Epithelial cell of esophagus (primary cell): Measurements from ENCODE around the gene LRRC74A.

Source experiments
- DNase-seq: peaks from one replicate; pipeline ENCODE4 v3.0.0; 2010; ENCODE audit warnings: low read depth
- H3K4me3 ChIP-seq: 2 replicates; pipeline ENCODE4 v1.5.1; 2011; ENCODE audit warnings: mild to moderate bottlenecking, low read length, control low read depth
- TF ChIP-seq, protein P1 (sequence below): IDR thresholded peaks from 2 replicates; pipeline ENCODE4 v1.5.1; 2011; ENCODE audit warnings: low read depth, mild to moderate bottlenecking, low read length, control low read depth, inconsistent platforms; ENCODE audit not compliant: insufficient read depth; ENCODE audit errors: missing control alignments

Gene LRRC74A

DNA sequence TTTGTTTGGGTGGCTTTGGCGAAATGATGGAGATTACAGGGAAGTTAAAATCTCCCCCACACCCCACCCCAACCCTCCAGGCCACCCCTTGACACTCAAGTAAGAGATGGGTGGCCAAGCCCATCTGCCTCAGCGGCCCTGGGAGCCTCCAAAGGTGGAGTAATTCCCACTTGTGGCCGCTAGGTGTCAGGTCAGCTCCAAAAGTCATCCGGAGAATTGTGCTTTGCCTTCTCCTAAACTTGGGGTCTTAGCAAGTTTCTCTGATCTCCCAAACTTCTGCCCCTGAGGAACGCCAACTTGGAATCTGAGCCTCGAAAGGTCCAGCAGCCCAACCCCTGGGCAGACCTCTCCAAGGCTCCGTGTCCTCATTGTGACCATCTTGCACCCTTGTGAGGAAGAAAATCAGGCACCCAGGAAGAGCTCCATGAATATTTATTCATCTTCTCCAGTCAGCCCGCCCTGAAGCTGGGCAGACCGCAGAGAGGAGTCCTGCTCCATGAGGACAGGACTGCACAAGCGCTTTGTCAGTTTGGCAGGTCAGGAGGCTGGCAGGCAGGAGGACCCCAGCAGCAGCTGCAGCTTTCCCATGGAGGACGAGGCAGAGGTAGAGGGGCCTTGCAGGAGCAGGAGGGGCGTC lies 46.7 kb downstream of the LRRC74A start:
- peak; percentile 46 for DNase-seq
- no peak overlapping the region for H3K4me3 ChIP-seq
- TF ChIP-seq, protein P1, sequence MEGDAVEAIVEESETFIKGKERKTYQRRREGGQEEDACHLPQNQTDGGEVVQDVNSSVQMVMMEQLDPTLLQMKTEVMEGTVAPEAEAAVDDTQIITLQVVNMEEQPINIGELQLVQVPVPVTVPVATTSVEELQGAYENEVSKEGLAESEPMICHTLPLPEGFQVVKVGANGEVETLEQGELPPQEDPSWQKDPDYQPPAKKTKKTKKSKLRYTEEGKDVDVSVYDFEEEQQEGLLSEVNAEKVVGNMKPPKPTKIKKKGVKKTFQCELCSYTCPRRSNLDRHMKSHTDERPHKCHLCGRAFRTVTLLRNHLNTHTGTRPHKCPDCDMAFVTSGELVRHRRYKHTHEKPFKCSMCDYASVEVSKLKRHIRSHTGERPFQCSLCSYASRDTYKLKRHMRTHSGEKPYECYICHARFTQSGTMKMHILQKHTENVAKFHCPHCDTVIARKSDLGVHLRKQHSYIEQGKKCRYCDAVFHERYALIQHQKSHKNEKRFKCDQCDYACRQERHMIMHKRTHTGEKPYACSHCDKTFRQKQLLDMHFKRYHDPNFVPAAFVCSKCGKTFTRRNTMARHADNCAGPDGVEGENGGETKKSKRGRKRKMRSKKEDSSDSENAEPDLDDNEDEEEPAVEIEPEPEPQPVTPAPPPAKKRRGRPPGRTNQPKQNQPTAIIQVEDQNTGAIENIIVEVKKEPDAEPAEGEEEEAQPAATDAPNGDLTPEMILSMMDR, result peak; percentile 80

DNA sequence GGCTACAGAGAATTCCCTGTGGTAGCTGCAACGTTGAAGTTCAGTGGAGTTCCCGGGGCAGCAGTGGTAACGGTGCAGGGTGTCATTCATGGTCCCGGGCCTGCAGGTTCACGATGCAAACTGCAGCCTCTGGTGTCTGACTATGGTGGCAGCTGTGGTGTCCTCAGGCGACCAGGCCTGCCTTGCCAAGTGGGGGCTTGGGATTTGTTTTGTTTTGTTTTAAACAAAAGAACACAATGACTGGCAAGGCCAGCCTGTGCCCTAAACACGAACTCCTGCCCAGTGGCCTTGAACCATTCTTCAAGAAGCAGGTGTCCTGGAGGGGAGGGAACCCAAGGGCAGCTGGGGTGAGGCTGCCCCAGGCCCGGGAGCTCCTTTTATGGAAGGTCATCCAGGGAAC lies 48.5 kb downstream of the LRRC74A start:
- H3K4me3 ChIP-seq, result no peak overlapping the region
- DNase-seq, result no peak
- TF ChIP-seq, protein P1, result no peak

DNA sequence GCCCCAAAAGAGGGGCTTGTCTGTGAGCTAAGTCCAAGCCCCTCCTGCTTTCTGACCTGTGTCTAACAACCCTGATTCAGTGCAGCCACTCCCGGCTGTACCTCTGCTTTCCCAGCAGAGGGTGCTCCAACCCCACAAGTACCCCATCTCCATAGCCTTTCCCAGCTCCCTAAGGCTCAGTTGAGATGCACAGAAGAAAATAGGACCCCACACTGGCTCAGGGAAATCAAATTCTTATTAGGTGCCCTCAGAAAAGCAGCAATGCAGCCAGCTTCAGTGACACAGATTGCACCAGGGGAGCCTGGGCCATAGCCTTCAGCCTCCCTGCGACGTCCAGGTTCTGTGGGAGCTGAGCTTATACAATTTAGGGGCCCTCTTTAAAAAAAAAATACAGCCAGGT lies 49.9 kb downstream of the LRRC74A start:
- H3K4me3 ChIP-seq, result no peak overlapping the region
- TF ChIP-seq, protein P1, result peak; percentile 94
- peak; percentile 75 for DNase-seq

DNA sequence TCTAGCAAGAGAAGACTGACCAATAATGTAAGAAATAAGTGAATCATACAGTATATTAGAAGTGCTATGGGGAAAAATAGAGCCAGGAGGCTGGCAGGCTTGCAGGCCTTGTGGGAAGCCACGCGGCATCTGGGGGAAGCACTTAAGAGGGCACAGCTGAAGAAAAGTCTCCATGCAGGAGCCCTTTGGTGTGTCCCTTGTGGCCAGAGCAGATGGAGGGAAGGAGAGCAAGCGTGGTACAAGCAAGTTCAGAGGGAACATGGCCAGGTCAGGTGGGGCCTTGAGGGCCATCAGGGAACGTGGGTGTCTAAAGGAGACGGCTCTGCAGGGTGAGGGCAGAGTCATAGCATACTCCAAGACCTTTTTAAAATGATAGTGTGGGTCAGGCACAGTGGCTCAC lies 51.7 kb downstream of the LRRC74A start:
- no peak for DNase-seq
- TF ChIP-seq, protein P1, result no peak
- no peak overlapping the region for H3K4me3 ChIP-seq

DNA sequence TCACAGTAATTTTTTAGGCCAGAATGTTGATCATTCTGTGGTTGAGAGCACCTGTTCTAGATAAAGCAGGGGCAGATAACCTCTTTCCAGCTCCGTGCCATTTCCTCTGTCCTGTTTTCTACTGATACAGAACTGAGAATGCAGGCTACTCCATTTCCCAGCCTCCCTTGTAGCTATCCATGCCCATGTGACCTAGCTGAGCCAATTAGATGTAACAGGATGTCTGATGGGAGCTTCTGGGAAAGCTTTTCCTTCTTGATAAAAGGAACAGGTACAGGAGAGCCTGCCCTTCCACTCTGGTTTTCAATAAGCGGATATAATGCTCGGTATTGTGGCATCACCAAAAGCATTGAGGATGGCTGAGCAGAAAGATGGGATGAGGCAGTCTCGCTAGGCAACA lies 54.2 kb downstream of the LRRC74A start:
- no peak overlapping the region for H3K4me3 ChIP-seq
- DNase-seq, result no peak
- TF ChIP-seq, protein P1, result no peak

DNA sequence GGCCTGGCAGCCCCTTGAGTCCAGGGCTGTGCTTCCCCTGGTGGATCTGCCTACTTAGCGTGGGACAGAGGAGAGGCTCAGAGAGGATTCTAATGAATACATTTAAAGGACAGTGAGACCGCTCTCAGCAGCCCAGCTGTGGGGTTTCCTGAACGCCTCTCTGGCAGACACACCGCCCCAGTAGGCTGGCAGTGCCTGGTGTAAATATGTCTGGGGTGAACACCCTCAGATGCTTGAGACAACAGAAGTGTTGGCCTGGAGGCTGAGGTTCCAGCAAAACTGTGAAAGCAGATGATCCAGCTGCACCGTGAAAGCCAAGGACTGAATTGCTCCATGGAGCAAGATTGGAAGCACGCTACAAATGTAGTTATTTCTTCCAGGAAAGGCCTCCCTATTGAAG lies 55.1 kb downstream of the LRRC74A start:
- no peak overlapping the region for H3K4me3 ChIP-seq
- TF ChIP-seq, protein P1, result no peak
- no peak for DNase-seq

DNA sequence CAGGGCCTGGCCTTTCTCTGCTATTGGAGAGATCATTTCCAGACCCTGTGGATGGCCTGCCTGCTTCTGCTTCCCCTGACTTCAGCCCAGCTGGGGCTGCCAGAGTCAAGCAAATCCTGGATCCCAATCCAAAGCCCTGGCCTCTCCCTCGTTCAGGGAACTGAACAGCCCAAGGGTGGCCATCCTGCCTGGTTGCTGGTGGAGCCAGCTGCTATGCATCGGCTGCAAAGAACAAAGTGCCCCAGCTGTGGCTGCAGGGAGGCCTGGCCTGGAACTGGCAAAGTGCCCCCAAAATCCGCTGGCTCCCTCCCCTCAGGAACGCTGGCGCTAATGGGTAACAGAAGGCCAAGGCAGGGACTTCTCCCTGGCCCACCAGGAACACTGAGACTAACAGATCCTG lies 56.4 kb downstream of the LRRC74A start:
- no peak for DNase-seq
- TF ChIP-seq, protein P1, result no peak
- H3K4me3 ChIP-seq, result no peak overlapping the region
